GM23248 (cell line): Measurements from ENCODE around the gene NIPBL. TPM values are rescaled to one million over a fixed set of nuclear protein-coding genes. Genes with fewer than 3 reads are reported as not detected.
A peak's percentile ranks its signal among the peaks of the same experiment; 100 is the strongest.

Experiments used
- DNase-seq: peaks from one replicate; pipeline ENCODE4 v3.0.0-alpha.2; 2015
- H2AFZ ChIP-seq: fragments of 200-600 bp; sonication (generic); 2 replicates; pipeline ENCODE4 v1.6.1; 2016; ENCODE audit warnings: antibody characterized with exemption
- H3F3A ChIP-seq: fragments of 200-600 bp; sonication (generic); 2 replicates; pipeline ENCODE4 v1.6.1; 2016; ENCODE audit warnings: mild to moderate bottlenecking, antibody characterized with exemption, mixed run types; ENCODE audit not compliant: insufficient read depth
- H3K27ac ChIP-seq: fragments of 200-600 bp; sonication (generic); 2 replicates; pipeline ENCODE4 v1.5.1; 2016; ENCODE audit warnings: mild to moderate bottlenecking
- H3K27me3 ChIP-seq: fragments of 200-600 bp; sonication (generic); replicated peaks from 2 replicates; pipeline ENCODE4 v1.6.1; 2016; ENCODE audit warnings: mild to moderate bottlenecking; ENCODE audit not compliant: insufficient read depth
- H3K36me3 ChIP-seq: fragments of 200-600 bp; sonication (generic); 2 replicates; pipeline ENCODE4 v1.6.1; 2016; ENCODE audit warnings: low read depth, mild to moderate bottlenecking
- H3K4me1 ChIP-seq: fragments of 200-600 bp; sonication (generic); 2 replicates; pipeline ENCODE4 v1.6.1; 2016; ENCODE audit warnings: mild to moderate bottlenecking; ENCODE audit not compliant: insufficient read depth
- H3K4me2 ChIP-seq: fragments of 200-600 bp; sonication (generic); one replicate; pipeline ENCODE4 v1.6.1; 2016; ENCODE audit warnings: mild to moderate bottlenecking; ENCODE audit not compliant: unreplicated experiment
- H3K4me3 ChIP-seq: fragments of 200-600 bp; sonication (generic); 2 replicates; pipeline ENCODE4 v1.5.1; 2016; ENCODE audit warnings: mild to moderate bottlenecking
- H3K79me2 ChIP-seq: fragments of 200-600 bp; sonication (generic); 2 replicates; pipeline ENCODE4 v1.6.1; 2016; ENCODE audit warnings: mild to moderate bottlenecking; ENCODE audit not compliant: insufficient read depth
- H3K9ac ChIP-seq: fragments of 200-600 bp; sonication (generic); 2 replicates; pipeline ENCODE4 v1.6.1; 2016; ENCODE audit warnings: mild to moderate bottlenecking
- H3K9me2 ChIP-seq: fragments of 200-600 bp; sonication (generic); 2 replicates; pipeline ENCODE4 v1.6.1; 2016; ENCODE audit warnings: mixed run types, mild to moderate bottlenecking, moderate library complexity; ENCODE audit not compliant: insufficient read depth
- H3K9me3 ChIP-seq: fragments of 200-600 bp; sonication (generic); one replicate; pipeline ENCODE4 v1.6.1; 2017; ENCODE audit warnings: low read depth
- H4K20me1 ChIP-seq: fragments of 200-600 bp; sonication (generic); 2 replicates; pipeline ENCODE4 v1.6.0; 2016; ENCODE audit not compliant: insufficient read depth
- EZH2 ChIP-seq: fragments of 200-600 bp; sonication (generic); IDR thresholded peaks from 2 replicates; pipeline ENCODE4 v1.6.1; 2018; ENCODE audit warnings: antibody characterized with exemption, mild to moderate bottlenecking; ENCODE audit not compliant: insufficient read depth, poor library complexity, severe bottlenecking
- EZH2phosphoT487 ChIP-seq: fragments of 200-600 bp; sonication (generic); IDR thresholded peaks from 2 replicates; pipeline ENCODE4 v1.6.1; 2018; ENCODE audit warnings: antibody characterized with exemption, moderate library complexity, mild to moderate bottlenecking, low read depth; ENCODE audit not compliant: insufficient read depth
- WGBS, 2 experiments: methylation state at CpG; one replicate each; pipeline ENCODE4 v1.1.6; 2015 to 2017; ENCODE audit warnings: low lambda C conversion rate in 2 of 2, low coverage in 1 of 2; ENCODE audit errors: missing lambda C conversion rate in 2 of 2; 5-methylcytosine and 5-hydroxymethylcytosine counted together
- in situ Hi-C: fragments of 300-500 bp; cut with MboI; formaldehyde crosslinking; loops from 2 replicates; pipeline ENCODE4 v1.15.0; 2020
- polyA plus RNA-seq: library from polyadenylated mRNA; unstranded; fragments of >200 nt; fragmentation: Nextera tagmentation; extraction: Ambion mirVana; gene quantifications from 2 replicates; pipeline ENCODE4 v1.2.1, GENCODE V29; 2016
- total RNA-seq: library from RNA; depleted of rRNA; stranded (reverse); fragments of >200 nt; shearing (Covaris generic); gene quantifications from 2 replicates; pipeline ENCODE4 v1.2.3, GENCODE V29; 2014

The NIPBL gene
- total and polyA plus RNA-seq, 2 experiments from 2014 or later = 12.5 to 15.7 TPM

- Histone ChIP-seq H2AFZ (no peak overlapping the region), H3K27ac (no peak overlapping the region), H3K79me2 (no peaks in the 10 kb centered on the region), H3K9me2 (no peaks in the 10 kb centered on the region), H3K9ac (no peak overlapping the region), H3K4me3 (no peak overlapping the region), H3K36me3 (peaks cover 52% of the 10 kb centered on the region), H3K9me3 (no peaks in the 10 kb centered on the region), H3K4me2 (no peak overlapping the region), H4K20me1 (no peaks in the 10 kb centered on the region), H3K27me3 (no peaks in the 10 kb centered on the region), H3K4me1 (no peaks in the 10 kb centered on the region), H3F3A (peaks cover 13% of the 10 kb centered on the region; the same call in 1 of the 2 replicates)
- in situ Hi-C loops = no loop called here
- TF ChIP-seq EZH2phosphoT487 (no peak), EZH2 (no peak)
- DNase-seq = no peak
- WGBS, 2 experiments = 97 to 100% methylated on average over 7 of the region's 7 CpGs
Observed at GRCh38 chr5:37063739-37064138, 187.2 kb downstream of the NIPBL start.

GRCh38 chr5:37064442-37064841 lies 187.9 kb downstream of the NIPBL start:
- H3K36me3 ChIP-seq = peaks cover 45% of the 10 kb centered on the region
- peaks cover 13% of the 10 kb centered on the region; the same call in 1 of the 2 replicates for H3F3A ChIP-seq
- no peak overlapping the region for H3K9ac ChIP-seq
- no peak overlapping the region for H3K4me2 ChIP-seq
- H3K9me2 ChIP-seq = no peaks in the 10 kb centered on the region
- no peak overlapping the region for H3K4me3 ChIP-seq
- H3K4me1 ChIP-seq = no peaks in the 10 kb centered on the region
- H4K20me1 ChIP-seq = no peaks in the 10 kb centered on the region
- WGBS, 2 experiments = 93% methylated on average over 9 of the region's 9 CpGs
- no peaks in the 10 kb centered on the region for H3K79me2 ChIP-seq
- H3K27me3 ChIP-seq = no peaks in the 10 kb centered on the region
- in situ Hi-C loops = no loop called here
- H3K9me3 ChIP-seq = no peaks in the 10 kb centered on the region
- H3K27ac ChIP-seq = no peak overlapping the region
- no peak for DNase-seq
- H2AFZ ChIP-seq = no peak overlapping the region
- no peak for TF ChIP-seq EZH2
- TF ChIP-seq EZH2phosphoT487 = no peak

GRCh38 chr5:37071487-37071886 lies 194.9 kb downstream of the NIPBL start:
- Histone ChIP-seq H3K9me2 (no peaks in the 10 kb centered on the region), H3K4me3 (no peak overlapping the region), H3K4me1 (peaks cover 24% of the 10 kb centered on the region), H3K9me3 (no peaks in the 10 kb centered on the region), H3K9ac (no peak overlapping the region), H3K4me2 (peak overlapping the region; percentile 19), H3F3A (peaks cover 49% of the 10 kb centered on the region), H2AFZ (no peak overlapping the region), H3K27me3 (no peaks in the 10 kb centered on the region), H3K36me3 (peaks cover 3% of the 10 kb centered on the region), H4K20me1 (no peaks in the 10 kb centered on the region), H3K79me2 (no peaks in the 10 kb centered on the region), H3K27ac (peak overlapping the region; percentile 62)
- in situ Hi-C loops = no loop called here
- no peak for TF ChIP-seq EZH2phosphoT487
- TF ChIP-seq EZH2 = no peak
- no peak for DNase-seq
- WGBS, 2 experiments = 52 to 73% methylated on average over 1 of the region's 1 CpG

GRCh38 chr5:37071901-37072581 lies 195.5 kb downstream of the NIPBL start:
- DNase-seq = peak; percentile 83

More at GRCh38 chr5:37071901-37072581, 195.5 kb downstream of the NIPBL start:
- WGBS, 2 experiments = 4 to 6% methylated on average over 1 of the region's 1 CpG
- H3K4me2 ChIP-seq = peak overlapping the region; percentile 19
- H4K20me1 ChIP-seq = no peaks in the 10 kb centered on the region
- no peaks in the 10 kb centered on the region for H3K79me2 ChIP-seq
- peaks cover 49% of the 10 kb centered on the region for H3F3A ChIP-seq
- H2AFZ ChIP-seq = no peak overlapping the region
- H3K4me1 ChIP-seq = peaks cover 24% of the 10 kb centered on the region
- no peaks in the 10 kb centered on the region for H3K9me3 ChIP-seq
- TF ChIP-seq EZH2phosphoT487 = no peak
- no peak for TF ChIP-seq EZH2
- no peak overlapping the region for H3K9ac ChIP-seq
- no peaks in the 10 kb centered on the region for H3K27me3 ChIP-seq
- H3K9me2 ChIP-seq = no peaks in the 10 kb centered on the region
- H3K4me3 ChIP-seq = 0 out of 2 replicates have a peak overlapping the region, but pooled peaks have one; percentile 11
- peak overlapping the region; percentile 62 for H3K27ac ChIP-seq
- in situ Hi-C loops = no loop called here
- H3K36me3 ChIP-seq = no peaks in the 10 kb centered on the region; the same call in 1 of the 2 replicates
